Breast epithelium (tissue), 3 donors: ENCODE results near the gene NOM1.

ENCODE experiments used
- POLR2A ChIP-seq: fragments of 450-650 bp; IDR thresholded peaks from one replicate; pipeline ENCODE4 v1.6.1; 2016; ENCODE audit warnings: antibody characterized with exemption, mild to moderate bottlenecking, moderate library complexity
- POLR2AphosphoS5 ChIP-seq, 3 donors: sonication (generic); formaldehyde crosslinking; IDR thresholded peaks; one replicate each; pipeline ENCODE4 v1.6.1; 2017; ENCODE audit warnings: antibody characterized with exemption in 3 of 3
- TF ChIP-seq, protein P1 (sequence below), 3 donors: fragments of 450-650 bp; IDR thresholded peaks; one replicate each; pipeline ENCODE4 v1.5.1; 2016 to 2017; ENCODE audit warnings: antibody characterized with exemption in 3 of 3, mild to moderate bottlenecking in 3 of 3, moderate library complexity in 3 of 3

DNA sequence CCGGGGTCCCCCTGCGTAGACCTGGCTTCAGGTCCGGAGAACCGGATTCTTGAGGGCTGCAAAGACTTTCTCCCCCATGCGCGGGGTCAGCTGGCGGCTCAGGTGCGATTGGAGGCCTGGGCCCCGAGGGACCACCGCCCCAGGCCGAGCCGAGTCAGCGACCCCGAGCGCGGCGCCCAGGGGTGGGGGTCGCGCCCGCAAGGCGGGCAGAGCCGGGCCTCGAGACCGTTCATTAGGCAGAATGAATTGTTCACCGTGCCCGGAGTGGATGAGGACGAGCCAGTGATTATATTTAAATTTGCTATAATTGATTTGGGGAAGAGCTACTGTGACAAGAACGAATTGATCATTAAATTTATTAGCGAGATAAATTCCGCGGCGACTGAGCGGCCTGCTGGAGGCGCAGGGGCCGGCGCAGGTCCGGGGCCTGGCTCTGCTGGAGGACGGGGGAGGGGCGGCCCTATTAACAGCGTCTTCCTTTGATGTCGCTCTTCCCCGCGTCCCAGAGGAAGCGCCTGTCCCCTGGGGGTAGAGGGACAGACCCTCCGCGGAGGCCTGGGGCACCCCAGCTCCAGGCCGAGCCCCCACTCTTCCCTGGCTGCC, 53.4 kb downstream of the NOM1 start:
- TF ChIP-seq, protein P1, sequence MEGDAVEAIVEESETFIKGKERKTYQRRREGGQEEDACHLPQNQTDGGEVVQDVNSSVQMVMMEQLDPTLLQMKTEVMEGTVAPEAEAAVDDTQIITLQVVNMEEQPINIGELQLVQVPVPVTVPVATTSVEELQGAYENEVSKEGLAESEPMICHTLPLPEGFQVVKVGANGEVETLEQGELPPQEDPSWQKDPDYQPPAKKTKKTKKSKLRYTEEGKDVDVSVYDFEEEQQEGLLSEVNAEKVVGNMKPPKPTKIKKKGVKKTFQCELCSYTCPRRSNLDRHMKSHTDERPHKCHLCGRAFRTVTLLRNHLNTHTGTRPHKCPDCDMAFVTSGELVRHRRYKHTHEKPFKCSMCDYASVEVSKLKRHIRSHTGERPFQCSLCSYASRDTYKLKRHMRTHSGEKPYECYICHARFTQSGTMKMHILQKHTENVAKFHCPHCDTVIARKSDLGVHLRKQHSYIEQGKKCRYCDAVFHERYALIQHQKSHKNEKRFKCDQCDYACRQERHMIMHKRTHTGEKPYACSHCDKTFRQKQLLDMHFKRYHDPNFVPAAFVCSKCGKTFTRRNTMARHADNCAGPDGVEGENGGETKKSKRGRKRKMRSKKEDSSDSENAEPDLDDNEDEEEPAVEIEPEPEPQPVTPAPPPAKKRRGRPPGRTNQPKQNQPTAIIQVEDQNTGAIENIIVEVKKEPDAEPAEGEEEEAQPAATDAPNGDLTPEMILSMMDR (IDR thresholded peaks at IDR 0.05) = no peak
- TF ChIP-seq POLR2A (no peak), POLR2AphosphoS5 (IDR thresholded peaks at IDR 0.05) (no peak)
